ENCODE data around the gene RGL2.
"Not testable (repeated sequence)": the region's sequence is repeated elsewhere in the genome, so short reads cannot be mapped to it uniquely, and the experiment has no call there.

The RGL2 gene

GRCh38 chr6:33278392-33278741, 20.4 kb downstream of the RGL2 start:
- no peak for DNase-seq (ENCODE audit: extremely low read depth, low read depth)
- TF ChIP-seq, protein P1, sequence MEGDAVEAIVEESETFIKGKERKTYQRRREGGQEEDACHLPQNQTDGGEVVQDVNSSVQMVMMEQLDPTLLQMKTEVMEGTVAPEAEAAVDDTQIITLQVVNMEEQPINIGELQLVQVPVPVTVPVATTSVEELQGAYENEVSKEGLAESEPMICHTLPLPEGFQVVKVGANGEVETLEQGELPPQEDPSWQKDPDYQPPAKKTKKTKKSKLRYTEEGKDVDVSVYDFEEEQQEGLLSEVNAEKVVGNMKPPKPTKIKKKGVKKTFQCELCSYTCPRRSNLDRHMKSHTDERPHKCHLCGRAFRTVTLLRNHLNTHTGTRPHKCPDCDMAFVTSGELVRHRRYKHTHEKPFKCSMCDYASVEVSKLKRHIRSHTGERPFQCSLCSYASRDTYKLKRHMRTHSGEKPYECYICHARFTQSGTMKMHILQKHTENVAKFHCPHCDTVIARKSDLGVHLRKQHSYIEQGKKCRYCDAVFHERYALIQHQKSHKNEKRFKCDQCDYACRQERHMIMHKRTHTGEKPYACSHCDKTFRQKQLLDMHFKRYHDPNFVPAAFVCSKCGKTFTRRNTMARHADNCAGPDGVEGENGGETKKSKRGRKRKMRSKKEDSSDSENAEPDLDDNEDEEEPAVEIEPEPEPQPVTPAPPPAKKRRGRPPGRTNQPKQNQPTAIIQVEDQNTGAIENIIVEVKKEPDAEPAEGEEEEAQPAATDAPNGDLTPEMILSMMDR (IDR thresholded peaks at IDR 0.05; ENCODE audit: low read depth, low read length, missing control alignments): no peak

GRCh38 chr6:33277663-33278391, 20.9 kb downstream of the RGL2 start:
- no peak for DNase-seq (ENCODE audit: extremely low read depth, low read depth)
- TF ChIP-seq, protein P1 (IDR thresholded peaks at IDR 0.05; ENCODE audit: low read depth, low read length, missing control alignments): no peak
- no peak overlapping the region for H3K4me3 ChIP-seq (replicated peaks; ENCODE audit: low read depth, low read length)

More at GRCh38 chr6:33278392-33278741, 20.4 kb downstream of the RGL2 start:
- no peak overlapping the region for H3K4me3 ChIP-seq (replicated peaks; ENCODE audit: low read depth, low read length)

- H3K4me3 ChIP-seq (replicated peaks; ENCODE audit: low read depth, low read length): peak within 1 kb of the TSS; percentile 87
- peak; percentile 71 for DNase-seq (ENCODE audit: extremely low read depth, low read depth)
- TF ChIP-seq, protein P1 (IDR thresholded peaks at IDR 0.05; ENCODE audit: low read depth, low read length, missing control alignments): peak; percentile 42
Observed at GRCh38 chr6:33276864-33277662, 21.7 kb downstream of the RGL2 start, which contains the start of gene B3GALT4. TSS of gene B3GALT4 (plus strand) at chr6:33277123. CDS start at chr6:33277420, 297 bp downstream.

DNA sequence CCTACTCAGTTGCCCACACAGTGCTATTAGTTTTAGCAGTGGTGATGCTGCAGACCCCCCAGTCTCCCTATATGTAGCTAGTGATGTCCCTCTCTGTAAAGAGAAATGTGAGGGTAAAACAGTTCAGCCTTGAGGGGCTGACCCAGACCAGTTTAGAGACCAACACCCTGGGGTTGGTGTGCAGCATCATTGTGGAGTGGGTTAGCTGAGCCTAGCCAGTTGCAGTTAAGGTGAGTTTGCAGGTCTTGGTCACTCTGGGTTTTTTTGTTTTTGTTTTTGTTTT, 22.2 kb downstream of the RGL2 start:
- no peak for DNase-seq (ENCODE audit: extremely low read depth, low read depth)
- TF ChIP-seq, protein P1 (IDR thresholded peaks at IDR 0.05; ENCODE audit: low read depth, low read length, missing control alignments): no peak
- H3K4me3 ChIP-seq (replicated peaks; ENCODE audit: low read depth, low read length): peak overlapping the region; percentile 87

GRCh38 chr6:33275795-33276580, 22.8 kb downstream of the RGL2 start:
- DNase-seq (ENCODE audit: extremely low read depth, low read depth): not testable (repeated sequence)
- peak overlapping the region; percentile 87 for H3K4me3 ChIP-seq (replicated peaks; ENCODE audit: low read depth, low read length)

- TF ChIP-seq, protein P1 (IDR thresholded peaks at IDR 0.05; ENCODE audit: low read depth, low read length, missing control alignments): no peak
- no peak for DNase-seq (ENCODE audit: extremely low read depth, low read depth)
- peak overlapping the region; percentile 87 for H3K4me3 ChIP-seq (replicated peaks; ENCODE audit: low read depth, low read length)
Observed at GRCh38 chr6:33273924-33274902, 24.5 kb downstream of the RGL2 start.

All from HFF-Myc (cell line).